Activated CD4-positive, alpha-beta T cell treated with anti-CD3 and anti-CD28 coated beads, Interleukin-2, Interleukin-6, amounts not matched to agents 100 ng/mL and 50 ng/mL, durations not matched to agents 16 hours and 8 hours (primary cell): ENCODE data around the gene DBR1.

ENCODE experiments used
- DNase-seq: peaks from one replicate; pipeline ENCODE4 v3.0.0-alpha.2; 2020

DBR1 gene

GRCh38 chr3:138174421-138175131 is at the start of gene DBR1:
Gene DBR1, minus strand, starts transcription at chr3:138174921. Its CDS starts 126 bp downstream, at chr3:138174795.
- DNase-seq, result peak; percentile 89

GRCh38 chr3:138222942-138223287 is 48.2 kb upstream of the DBR1 start:
- DNase-seq, result peak; percentile 28

- DNase-seq, result no peak
Observed at GRCh38 chr3:138222131-138222941, 47.6 kb upstream of the DBR1 start.

GRCh38 chr3:138220788-138221187 is 46.1 kb upstream of the DBR1 start:
- DNase-seq, result no peak

- no peak for DNase-seq
Observed at GRCh38 chr3:138220242-138220641, 45.5 kb upstream of the DBR1 start.

GRCh38 chr3:138219255-138219654 is 44.5 kb upstream of the DBR1 start:
- peak; percentile 40 for DNase-seq

- DNase-seq, result no peak
Observed at GRCh38 chr3:138213398-138214085, 38.8 kb upstream of the DBR1 start.

- DNase-seq, result no peak
Observed at GRCh38 chr3:138210528-138210927, 35.8 kb upstream of the DBR1 start.

- no peak for DNase-seq
Observed at GRCh38 chr3:138206196-138206595, 31.5 kb upstream of the DBR1 start.

- no peak for DNase-seq
Observed at GRCh38 chr3:138205527-138205926, 30.8 kb upstream of the DBR1 start.

GRCh38 chr3:138203938-138204337 is 29.2 kb upstream of the DBR1 start:
- DNase-seq, result no peak

- no peak for DNase-seq
Observed at GRCh38 chr3:138202945-138203701, 28.4 kb upstream of the DBR1 start.

- DNase-seq, result no peak
Observed at GRCh38 chr3:138200424-138200823, 25.7 kb upstream of the DBR1 start.

- DNase-seq, result no peak
Observed at GRCh38 chr3:138199851-138200250, 25.1 kb upstream of the DBR1 start.

- no peak for DNase-seq
Observed at GRCh38 chr3:138197524-138197923, 22.8 kb upstream of the DBR1 start.

- DNase-seq, result peak; percentile 20
Observed at GRCh38 chr3:138197058-138197457, 22.3 kb upstream of the DBR1 start.

GRCh38 chr3:138196023-138196422 is 21.3 kb upstream of the DBR1 start:
- no peak for DNase-seq

GRCh38 chr3:138195481-138195880 is 20.8 kb upstream of the DBR1 start:
- DNase-seq, result no peak

- DNase-seq, result no peak
Observed at GRCh38 chr3:138188013-138188730, 13.5 kb upstream of the DBR1 start.

- peak; percentile 39 for DNase-seq
Observed at GRCh38 chr3:138187296-138188012, 12.7 kb upstream of the DBR1 start, which contains the start of gene ARMC8. Gene ARMC8, plus strand, starts transcription at chr3:138187301. Its CDS starts 254 bp downstream, at chr3:138187555.

- peak; percentile 93 for DNase-seq
Observed at GRCh38 chr3:138186803-138187295, 12.1 kb upstream of the DBR1 start.
